ENCODE results near the gene RAB11FIP2. TPM values are rescaled to one million over a fixed set of nuclear protein-coding genes. Genes with fewer than 3 reads are reported as not detected.

The RAB11FIP2 gene
- total RNA-seq, 3 donors from 2014 or later, result 11.5 to 12.0 (median 11.8) TPM

DNA sequence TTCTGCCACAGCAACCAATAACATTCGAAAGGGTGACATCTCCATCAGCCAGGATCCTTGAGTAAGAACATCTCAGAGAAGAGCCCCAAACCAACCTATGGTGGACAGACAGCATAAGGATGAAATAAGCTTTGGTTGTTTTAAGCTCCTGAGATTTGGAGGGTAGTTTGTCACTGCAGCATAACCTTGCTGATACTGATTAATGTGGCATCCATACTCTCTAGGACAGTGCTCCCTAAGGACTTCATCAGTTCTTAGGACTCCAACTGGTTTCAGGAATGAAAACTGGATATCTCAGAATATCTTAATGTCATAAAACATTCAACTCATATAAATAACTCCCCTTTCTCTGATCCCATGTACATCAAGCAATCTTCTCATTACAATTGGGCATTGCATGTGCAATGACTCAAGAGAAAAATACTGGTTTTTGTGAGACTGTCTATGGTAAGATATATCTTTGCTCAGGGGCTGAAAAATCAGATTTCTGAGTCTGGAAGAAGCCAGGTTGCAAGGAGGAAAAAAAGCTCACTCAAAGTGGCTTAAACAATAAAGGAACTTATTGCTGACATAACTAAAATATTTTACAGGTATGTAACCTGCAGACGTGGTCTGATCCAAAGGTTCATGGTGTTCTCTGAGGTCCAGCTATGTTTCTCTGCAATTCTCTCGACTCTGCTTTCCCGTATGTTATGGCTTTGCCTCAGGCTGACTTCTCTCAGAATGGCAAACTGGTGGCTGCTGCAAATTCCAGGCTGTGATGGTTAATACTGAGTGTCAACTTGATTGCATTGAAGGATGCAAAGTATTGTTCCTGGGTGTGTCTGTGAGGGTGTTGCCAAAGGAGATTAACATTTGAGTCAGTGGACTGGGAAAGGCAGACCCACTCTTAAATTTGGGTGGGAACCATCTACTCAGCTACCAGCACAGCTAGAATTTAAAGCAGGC is 65.7 kb downstream of the RAB11FIP2 start:
- DNase-seq (no peak), ATAC-seq (no peak)
- H3K4me3 Mint-ChIP-seq, result no peak overlapping the region
- H3K4me1 Mint-ChIP-seq (ENCODE audit: low read depth), result no peaks in the 10 kb centered on the region
- H3K36me3 Mint-ChIP-seq (ENCODE audit: insufficient read depth), result no peaks in the 10 kb centered on the region
- peaks cover under 1% of the 10 kb centered on the region for H3K9me3 Mint-ChIP-seq
- H3K27me3 Mint-ChIP-seq (ENCODE audit: low read depth), result peaks cover 2% of the 10 kb centered on the region

DNA sequence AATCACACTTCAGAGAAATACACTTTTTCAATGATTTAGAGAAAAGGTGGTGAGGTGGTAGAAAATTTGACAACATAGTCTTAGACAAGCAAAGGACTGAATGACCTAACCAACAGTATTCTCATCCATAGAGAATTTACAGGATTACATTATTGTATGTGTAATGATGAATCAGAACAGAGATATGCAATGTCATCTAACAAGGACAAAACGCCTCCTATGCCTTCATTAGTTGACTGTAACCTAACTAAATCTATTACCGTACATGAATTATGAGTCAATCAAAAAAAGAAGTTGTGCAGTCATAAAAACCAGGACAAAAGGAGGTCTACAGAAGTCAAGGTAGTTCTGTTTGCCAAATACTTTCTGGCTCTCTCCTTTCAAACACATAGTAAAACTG is 66.5 kb downstream of the RAB11FIP2 start:
- no peak overlapping the region for H3K4me3 Mint-ChIP-seq
- no peaks in the 10 kb centered on the region for H3K9me3 Mint-ChIP-seq
- DNase-seq (no peak), ATAC-seq (no peak)
- H3K36me3 Mint-ChIP-seq (ENCODE audit: insufficient read depth), result no peaks in the 10 kb centered on the region
- H3K27me3 Mint-ChIP-seq (ENCODE audit: low read depth), result peaks cover 2% of the 10 kb centered on the region
- H3K4me1 Mint-ChIP-seq (ENCODE audit: low read depth), result no peaks in the 10 kb centered on the region

DNA sequence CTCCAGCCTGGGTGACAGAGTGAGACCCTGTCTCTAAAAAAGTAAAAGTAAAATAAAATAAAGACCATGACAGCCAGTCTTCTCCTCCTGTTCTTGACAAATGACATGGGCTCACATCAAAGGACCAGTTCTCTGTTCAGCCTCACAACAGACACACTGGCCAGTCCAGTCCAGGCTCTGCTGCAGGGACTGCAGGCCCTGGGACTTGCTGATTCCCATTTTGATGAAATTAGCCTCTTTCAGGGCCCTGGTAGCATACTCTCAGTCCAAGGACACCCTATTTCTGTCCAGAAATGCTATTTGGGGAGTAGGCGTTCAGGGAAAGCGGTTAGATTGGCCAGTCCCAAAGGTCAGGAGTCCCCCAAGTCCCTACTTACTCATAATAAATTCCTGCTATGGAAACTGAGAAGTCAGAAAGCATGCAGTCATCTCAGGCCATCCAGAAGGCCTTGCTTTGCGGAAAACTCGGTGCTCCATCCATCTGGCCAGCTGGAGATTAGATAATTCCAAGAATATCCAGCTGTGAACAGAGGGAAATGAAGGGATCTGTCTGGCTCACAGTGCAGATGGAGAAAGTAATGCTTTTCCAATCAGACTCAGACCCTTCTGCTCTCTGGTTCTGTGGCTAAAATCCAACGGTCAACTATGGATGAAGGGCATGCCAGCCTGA is 74.4 kb downstream of the RAB11FIP2 start:
- DNase-seq, result no peak
- no peaks in the 10 kb centered on the region for H3K36me3 Mint-ChIP-seq (ENCODE audit: insufficient read depth)
- peaks cover 25% of the 10 kb centered on the region for H3K27me3 Mint-ChIP-seq (ENCODE audit: low read depth)
- no peak for ATAC-seq
- H3K4me1 Mint-ChIP-seq (ENCODE audit: low read depth), result no peaks in the 10 kb centered on the region
- H3K4me3 Mint-ChIP-seq, result no peak overlapping the region
- no peaks in the 10 kb centered on the region for H3K9me3 Mint-ChIP-seq

DNA sequence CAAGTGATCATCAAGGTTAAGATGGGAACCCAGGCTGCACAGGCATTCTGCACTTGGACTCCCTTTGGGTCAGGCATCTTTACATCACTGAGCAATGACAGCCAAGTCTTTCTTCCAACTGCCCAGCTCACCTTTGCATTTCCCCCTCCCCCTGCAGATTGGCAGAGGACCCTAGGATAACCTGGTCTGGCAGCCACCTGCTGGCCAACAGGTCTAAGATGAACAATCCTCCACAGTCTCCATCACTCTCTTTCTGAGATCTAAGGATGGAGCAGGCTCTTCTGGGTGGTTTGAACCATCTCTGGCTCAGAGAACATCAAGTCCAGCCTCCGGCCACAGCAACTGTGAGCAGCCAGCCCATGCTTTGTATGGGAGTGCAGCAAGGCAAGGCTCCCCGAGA is 75.8 kb downstream of the RAB11FIP2 start:
- Mint-ChIP-seq H3K36me3 (ENCODE audit: insufficient read depth) (no peaks in the 10 kb centered on the region), H3K4me1 (ENCODE audit: low read depth) (no peaks in the 10 kb centered on the region), H3K9me3 (no peaks in the 10 kb centered on the region), H3K27me3 (ENCODE audit: low read depth) (peaks cover 25% of the 10 kb centered on the region), H3K4me3 (no peak overlapping the region)
- ATAC-seq, result no peak
- no peak for DNase-seq

DNA sequence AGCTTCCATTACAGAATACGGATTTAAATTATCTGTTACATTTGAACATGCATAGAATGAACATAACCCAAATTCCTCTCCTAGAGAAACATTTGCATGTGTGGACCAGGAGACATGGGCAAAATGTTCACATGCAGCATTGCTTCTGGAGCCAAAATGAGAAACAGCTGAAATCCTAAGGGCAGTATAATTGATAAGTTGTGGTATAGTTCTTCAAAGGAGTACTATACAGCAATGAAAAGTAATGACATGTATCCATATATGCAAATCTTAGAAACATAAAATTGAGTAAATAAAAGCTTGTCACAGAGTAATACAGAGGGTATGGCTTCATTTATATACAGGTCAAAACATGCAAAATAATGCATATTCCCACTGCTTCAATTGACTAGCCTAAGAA is 77.1 kb downstream of the RAB11FIP2 start:
- DNase-seq, result no peak
- Mint-ChIP-seq H3K9me3 (no peaks in the 10 kb centered on the region), H3K36me3 (ENCODE audit: insufficient read depth) (no peaks in the 10 kb centered on the region), H3K4me1 (ENCODE audit: low read depth) (no peaks in the 10 kb centered on the region), H3K4me3 (no peak overlapping the region), H3K27me3 (ENCODE audit: low read depth) (peaks cover 25% of the 10 kb centered on the region)
- ATAC-seq, result no peak

DNA sequence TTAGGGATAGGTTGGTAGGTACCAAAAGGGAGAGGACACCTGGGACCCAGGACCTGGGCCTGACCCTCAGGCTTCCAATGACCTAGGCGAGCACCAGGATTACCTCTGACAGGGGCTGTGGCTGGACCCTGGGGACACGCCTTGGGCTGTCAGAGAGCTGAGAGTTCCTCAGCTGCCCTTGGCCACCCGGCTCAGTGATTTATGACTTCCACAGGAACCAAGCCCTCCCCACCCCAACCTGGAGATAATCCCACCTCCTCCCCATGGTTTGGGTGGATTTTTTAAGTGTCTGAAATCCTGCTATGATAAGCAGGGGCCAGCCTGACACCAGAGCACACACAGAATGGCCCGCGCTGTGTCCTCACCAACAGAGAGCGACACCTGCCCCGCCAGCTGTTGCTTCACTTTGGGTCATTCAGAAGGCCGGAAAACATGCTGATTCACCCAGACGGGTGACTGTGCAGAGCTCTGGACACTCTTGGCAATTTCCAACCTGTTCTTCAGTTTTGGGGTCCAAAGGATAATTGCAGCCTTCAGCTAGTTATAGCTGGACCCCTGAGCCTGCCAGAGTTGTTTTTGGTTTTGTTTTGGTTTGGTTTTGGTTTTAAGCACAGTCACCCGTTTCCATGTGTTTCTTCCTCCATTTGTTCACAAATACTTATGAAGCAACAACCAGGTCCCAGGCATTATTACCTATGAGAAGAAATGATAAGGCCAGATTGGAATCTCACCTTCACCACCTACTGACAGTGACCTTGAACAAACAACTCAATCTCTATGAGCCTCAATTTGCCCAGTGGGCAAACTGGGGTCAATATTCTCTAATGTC is 78.2 kb downstream of the RAB11FIP2 start:
- ATAC-seq (no peak), DNase-seq (no peak)
- Mint-ChIP-seq H3K27me3 (ENCODE audit: low read depth) (peaks cover 30% of the 10 kb centered on the region), H3K4me3 (no peak overlapping the region), H3K9me3 (no peaks in the 10 kb centered on the region), H3K36me3 (ENCODE audit: insufficient read depth) (no peaks in the 10 kb centered on the region), H3K4me1 (ENCODE audit: low read depth) (no peaks in the 10 kb centered on the region)

DNA sequence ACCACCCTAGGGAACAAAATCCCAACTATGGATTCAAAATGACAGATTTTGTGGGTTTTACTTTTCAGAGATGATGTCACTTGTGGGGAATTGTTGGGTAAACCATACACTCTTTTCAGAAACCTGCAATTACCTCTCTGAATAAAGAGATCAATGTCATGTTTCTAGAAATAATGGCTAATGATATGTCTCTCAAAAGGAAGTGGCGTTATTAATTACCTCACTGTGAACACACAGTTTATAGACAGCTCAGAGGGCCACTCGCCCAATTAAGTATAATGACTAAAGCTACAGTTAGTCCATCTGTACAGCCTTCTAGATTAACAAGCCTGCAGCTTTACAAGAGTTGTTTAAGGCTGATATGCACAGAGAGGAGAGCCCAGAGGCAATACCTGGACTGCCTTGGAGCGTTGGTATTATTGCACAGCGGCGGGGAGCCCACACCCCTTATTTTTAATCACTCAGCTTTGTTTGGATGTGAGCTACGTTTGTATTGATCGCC is 79.5 kb downstream of the RAB11FIP2 start:
- Mint-ChIP-seq H3K4me1 (ENCODE audit: low read depth) (no peaks in the 10 kb centered on the region), H3K9me3 (no peaks in the 10 kb centered on the region), H3K27me3 (ENCODE audit: low read depth) (peaks cover 30% of the 10 kb centered on the region), H3K4me3 (no peak overlapping the region), H3K36me3 (ENCODE audit: insufficient read depth) (no peaks in the 10 kb centered on the region)
- ATAC-seq (no peak), DNase-seq (no peak)

DNA sequence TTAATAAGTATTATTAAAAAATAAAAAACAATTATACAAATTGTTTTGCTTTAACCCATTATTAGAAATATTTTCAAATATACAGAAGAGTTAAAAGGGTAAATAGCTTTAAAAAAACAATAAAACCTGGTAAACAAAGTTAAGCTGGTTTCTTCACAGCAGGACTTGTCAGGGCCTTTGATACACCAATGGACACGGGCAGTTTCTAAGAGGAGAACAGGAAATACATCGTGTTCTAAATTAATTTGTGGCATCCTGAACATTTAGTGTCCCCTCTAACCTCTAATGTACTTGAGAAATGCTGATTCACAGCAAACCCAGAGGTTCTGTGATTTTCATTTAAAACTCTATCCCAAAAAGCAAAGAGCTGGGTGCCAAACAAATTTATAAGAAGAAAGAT is 80.8 kb downstream of the RAB11FIP2 start:
- no peak for ATAC-seq
- H3K9me3 Mint-ChIP-seq, result no peaks in the 10 kb centered on the region
- no peaks in the 10 kb centered on the region for H3K4me1 Mint-ChIP-seq (ENCODE audit: low read depth)
- no peak overlapping the region for H3K4me3 Mint-ChIP-seq
- H3K36me3 Mint-ChIP-seq (ENCODE audit: insufficient read depth), result no peaks in the 10 kb centered on the region
- DNase-seq, result no peak
- peaks cover 23% of the 10 kb centered on the region for H3K27me3 Mint-ChIP-seq (ENCODE audit: low read depth)

DNA sequence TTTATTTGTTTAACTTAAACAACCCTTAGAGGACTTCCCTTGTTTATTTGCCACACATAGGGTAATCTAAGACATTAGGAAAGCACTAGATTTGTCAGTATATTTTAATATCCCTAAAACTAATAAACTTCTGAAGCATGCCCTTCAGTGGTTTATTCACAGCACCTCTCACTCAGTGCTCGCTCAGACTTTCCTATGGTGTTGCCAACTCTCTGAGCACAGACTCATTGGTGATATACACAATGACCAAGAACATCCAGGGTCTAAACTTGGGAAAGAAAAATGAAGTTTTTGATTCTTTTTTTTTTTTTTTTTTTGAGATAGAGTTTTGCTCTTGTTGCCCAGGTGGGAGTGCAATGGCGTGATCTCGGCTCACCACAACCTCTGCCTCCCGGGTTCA is 82.2 kb downstream of the RAB11FIP2 start:
- no peaks in the 10 kb centered on the region for H3K9me3 Mint-ChIP-seq
- H3K4me1 Mint-ChIP-seq (ENCODE audit: low read depth), result no peaks in the 10 kb centered on the region
- DNase-seq (no peak), ATAC-seq (no peak)
- H3K27me3 Mint-ChIP-seq (ENCODE audit: low read depth), result peaks cover 16% of the 10 kb centered on the region
- H3K4me3 Mint-ChIP-seq, result no peak overlapping the region
- H3K36me3 Mint-ChIP-seq (ENCODE audit: insufficient read depth), result no peaks in the 10 kb centered on the region

DNA sequence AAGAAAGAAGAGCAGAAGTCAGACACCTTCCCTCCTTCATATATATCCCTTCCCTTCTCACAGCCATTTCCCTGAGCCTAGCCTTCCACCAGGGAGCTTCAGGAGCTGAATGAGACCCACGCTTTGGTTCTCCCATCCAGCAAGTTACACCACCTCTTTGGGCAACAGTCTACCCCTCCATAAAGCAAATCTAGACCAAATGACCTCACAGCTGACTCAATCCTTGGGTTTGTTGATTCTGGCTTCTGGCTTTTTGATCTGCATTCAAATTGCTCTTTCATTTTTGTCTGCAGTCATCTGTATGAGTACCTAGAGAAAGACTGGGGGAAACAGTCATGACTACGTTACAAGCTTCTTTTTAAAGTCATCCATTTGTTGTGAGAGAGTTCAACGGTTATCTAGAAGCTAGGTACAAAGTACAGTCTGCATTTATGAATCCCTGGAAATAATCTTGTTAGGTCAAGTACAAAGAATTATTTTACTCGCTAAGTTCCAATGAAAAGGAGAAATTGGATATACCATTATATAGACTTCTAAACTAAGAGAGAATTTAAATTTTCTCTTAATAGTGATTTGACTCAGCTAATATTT is 86.3 kb downstream of the RAB11FIP2 start:
- no peak overlapping the region for H3K4me3 Mint-ChIP-seq
- no peaks in the 10 kb centered on the region for H3K9me3 Mint-ChIP-seq
- H3K27me3 Mint-ChIP-seq (ENCODE audit: low read depth), result peaks cover 10% of the 10 kb centered on the region
- H3K36me3 Mint-ChIP-seq (ENCODE audit: insufficient read depth), result no peaks in the 10 kb centered on the region
- ATAC-seq (no peak), DNase-seq (no peak)
- H3K4me1 Mint-ChIP-seq (ENCODE audit: low read depth), result no peaks in the 10 kb centered on the region

DNA sequence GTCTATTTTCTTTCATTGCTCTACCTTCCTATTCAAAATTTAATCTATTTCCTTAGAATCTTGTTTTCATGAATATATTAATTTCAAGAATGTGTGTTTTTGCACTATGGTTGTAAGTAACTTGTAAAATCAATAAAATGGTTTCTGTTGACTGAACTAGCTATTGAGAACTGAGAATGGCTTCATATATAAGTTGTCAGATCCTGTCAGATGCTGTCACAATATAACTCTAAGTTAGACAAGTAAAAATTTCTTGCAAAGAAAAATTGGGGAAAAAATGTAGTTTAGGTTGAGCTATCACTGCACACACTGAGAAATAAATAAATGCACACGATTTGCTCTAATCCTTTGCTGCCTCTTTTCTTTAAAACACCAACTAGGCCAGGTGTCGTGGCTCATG is 89.8 kb downstream of the RAB11FIP2 start:
- DNase-seq, result no peak
- Mint-ChIP-seq H3K9me3 (no peaks in the 10 kb centered on the region), H3K27me3 (ENCODE audit: low read depth) (peaks cover 13% of the 10 kb centered on the region), H3K4me1 (ENCODE audit: low read depth) (no peaks in the 10 kb centered on the region), H3K4me3 (no peak overlapping the region), H3K36me3 (ENCODE audit: insufficient read depth) (no peaks in the 10 kb centered on the region)
- no peak for ATAC-seq

DNA sequence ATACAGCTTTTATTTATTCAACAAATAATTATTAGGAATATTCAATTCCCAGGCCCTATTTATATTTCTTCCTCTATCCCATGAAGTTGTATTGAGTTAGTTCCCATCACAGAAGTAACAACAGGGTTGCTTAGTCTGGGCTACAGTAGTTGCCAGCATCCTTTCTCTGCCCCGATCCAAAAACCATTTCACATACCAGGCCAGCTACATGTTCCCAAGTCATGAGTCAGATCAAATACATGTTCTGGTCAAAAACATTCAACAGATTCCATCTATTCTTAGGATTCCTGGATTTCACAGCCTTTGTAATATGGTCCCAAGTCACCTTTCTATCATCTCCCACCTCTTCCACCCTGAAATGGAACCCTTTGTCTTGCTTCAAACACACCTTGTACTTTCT is 91.6 kb downstream of the RAB11FIP2 start:
- Mint-ChIP-seq H3K36me3 (ENCODE audit: insufficient read depth) (no peaks in the 10 kb centered on the region), H3K9me3 (no peaks in the 10 kb centered on the region), H3K27me3 (ENCODE audit: low read depth) (peaks cover 18% of the 10 kb centered on the region), H3K4me1 (ENCODE audit: low read depth) (no peaks in the 10 kb centered on the region), H3K4me3 (no peak overlapping the region)
- DNase-seq (no peak), ATAC-seq (no peak)

Measured in activated T-cell treated with anti-CD3 and anti-CD28 coated beads, Interleukin-2, amount 50 U/mL, for 4 hours (primary cell).